ENCODE data around the gene RHOA. TPM values are rescaled to one million over a fixed set of nuclear protein-coding genes. Genes with fewer than 3 reads are reported as not detected.

RHOA gene
- total RNA-seq, result 100 to 1,000 TPM; 314 to 686 (median 317) TPM

DNA sequence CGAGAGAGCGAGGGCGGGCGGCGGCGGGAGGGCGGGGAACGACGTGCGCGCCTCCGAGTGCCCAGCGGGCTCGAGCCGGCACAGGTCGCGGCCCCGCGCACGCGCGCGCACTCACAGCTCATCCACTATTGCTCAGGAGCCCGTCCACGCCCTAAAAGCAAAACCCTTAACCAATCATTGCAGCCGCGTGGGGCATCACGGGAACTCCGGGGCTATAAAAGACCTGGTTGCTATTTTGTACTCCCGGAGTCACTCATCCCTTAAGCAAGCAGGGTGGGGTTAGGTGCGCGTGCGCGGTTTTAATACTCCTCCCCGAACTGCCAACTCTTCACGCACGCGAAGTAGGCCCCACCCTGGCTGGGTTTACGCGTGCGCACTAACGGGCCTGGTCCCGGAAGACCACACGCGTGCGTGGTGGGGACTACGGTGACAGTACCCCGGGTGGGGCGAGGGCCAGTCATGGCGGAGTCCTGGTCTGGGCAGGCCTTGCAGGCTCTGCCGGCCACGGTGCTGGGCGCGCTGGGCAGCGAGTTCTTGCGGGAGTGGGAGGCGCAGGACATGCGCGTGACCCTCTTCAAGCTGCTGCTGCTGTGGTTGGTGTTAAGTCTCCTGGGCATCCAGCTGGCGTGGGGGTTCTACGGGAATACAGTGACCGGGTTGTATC is at the start of gene RHOA, which contains the start of gene TCTA:
Gene RHOA, minus strand, starts transcription at position 9 of the 664 bp plus-strand sequence. CDS start 36,387 bp downstream, outside the sequence.
Gene TCTA, plus strand, starts transcription at position 456 of the 664 bp plus-strand sequence. Its CDS starts 4 bp downstream, at position 460.
- Histone ChIP-seq H3K9me3 (no peaks in the 10 kb centered on the region), H3K4me1 (peaks cover 7 to 21% of the 10 kb centered on the region in 2 donors), H3K36me3 (no peaks in the 10 kb centered on the region), H3K27ac (peak within 1 kb of the TSS; percentile 99), H3K4me3 (peak within 1 kb of the TSS; percentile 90 to 98 (median 92)), H3K27me3 (no peaks in the 10 kb centered on the region)
- intact Hi-C loops (cut with DNase I; ENCODE audit: low total_unique reads), result no loop called here
- peak; percentile 99 to 100 for DNase-seq (ENCODE audit: low spot score in 2 of 2)
- TF ChIP-seq POLR2AphosphoS5 (IDR thresholded peaks at IDR 0.05), result peak; percentile 80 to 90 (median 90)
- peak; percentile 92 for TF ChIP-seq POLR2A (IDR thresholded peaks at IDR 0.05)
- TF ChIP-seq, protein P1, sequence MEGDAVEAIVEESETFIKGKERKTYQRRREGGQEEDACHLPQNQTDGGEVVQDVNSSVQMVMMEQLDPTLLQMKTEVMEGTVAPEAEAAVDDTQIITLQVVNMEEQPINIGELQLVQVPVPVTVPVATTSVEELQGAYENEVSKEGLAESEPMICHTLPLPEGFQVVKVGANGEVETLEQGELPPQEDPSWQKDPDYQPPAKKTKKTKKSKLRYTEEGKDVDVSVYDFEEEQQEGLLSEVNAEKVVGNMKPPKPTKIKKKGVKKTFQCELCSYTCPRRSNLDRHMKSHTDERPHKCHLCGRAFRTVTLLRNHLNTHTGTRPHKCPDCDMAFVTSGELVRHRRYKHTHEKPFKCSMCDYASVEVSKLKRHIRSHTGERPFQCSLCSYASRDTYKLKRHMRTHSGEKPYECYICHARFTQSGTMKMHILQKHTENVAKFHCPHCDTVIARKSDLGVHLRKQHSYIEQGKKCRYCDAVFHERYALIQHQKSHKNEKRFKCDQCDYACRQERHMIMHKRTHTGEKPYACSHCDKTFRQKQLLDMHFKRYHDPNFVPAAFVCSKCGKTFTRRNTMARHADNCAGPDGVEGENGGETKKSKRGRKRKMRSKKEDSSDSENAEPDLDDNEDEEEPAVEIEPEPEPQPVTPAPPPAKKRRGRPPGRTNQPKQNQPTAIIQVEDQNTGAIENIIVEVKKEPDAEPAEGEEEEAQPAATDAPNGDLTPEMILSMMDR (IDR thresholded peaks at IDR 0.05), result no peak

DNA sequence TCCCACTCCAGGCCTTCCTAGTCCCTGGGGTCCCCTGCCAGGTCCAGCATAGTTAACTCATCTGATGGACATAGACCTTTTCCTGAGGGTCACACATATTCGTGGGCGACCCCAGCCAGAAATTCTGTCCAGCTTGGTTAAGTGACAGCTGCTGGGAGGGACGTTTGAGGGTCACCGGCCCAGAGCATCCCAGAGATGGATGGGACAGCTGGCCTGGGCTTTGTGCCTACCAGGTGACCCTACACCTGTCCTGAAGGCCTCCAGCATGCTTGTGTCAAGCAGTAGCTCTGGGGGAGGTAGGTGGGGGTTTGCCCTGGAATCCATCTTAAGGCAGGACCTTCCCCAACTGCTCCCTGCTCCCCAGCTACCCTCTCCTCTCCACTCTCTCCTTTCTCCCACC is 49.2 kb upstream of the RHOA start:
- DNase-seq (ENCODE audit: low spot score in 2 of 2), result no peak
- TF ChIP-seq, protein P1 (IDR thresholded peaks at IDR 0.05), result no peak
- TF ChIP-seq POLR2A (IDR thresholded peaks at IDR 0.05), result no peak
- TF ChIP-seq POLR2AphosphoS5 (IDR thresholded peaks at IDR 0.05), result no peak
- Histone ChIP-seq H3K27ac (peak overlapping the region; percentile 63 to 74), H3K4me1 (peaks cover 4 to 21% of the 10 kb centered on the region in 2 donors), H3K36me3 (no peaks in the 10 kb centered on the region), H3K9me3 (no peaks in the 10 kb centered on the region), H3K27me3 (no peaks in the 10 kb centered on the region), H3K4me3 (no peak overlapping the region)
- intact Hi-C loops (cut with DNase I; ENCODE audit: low total_unique reads), result no loop called here

DNA sequence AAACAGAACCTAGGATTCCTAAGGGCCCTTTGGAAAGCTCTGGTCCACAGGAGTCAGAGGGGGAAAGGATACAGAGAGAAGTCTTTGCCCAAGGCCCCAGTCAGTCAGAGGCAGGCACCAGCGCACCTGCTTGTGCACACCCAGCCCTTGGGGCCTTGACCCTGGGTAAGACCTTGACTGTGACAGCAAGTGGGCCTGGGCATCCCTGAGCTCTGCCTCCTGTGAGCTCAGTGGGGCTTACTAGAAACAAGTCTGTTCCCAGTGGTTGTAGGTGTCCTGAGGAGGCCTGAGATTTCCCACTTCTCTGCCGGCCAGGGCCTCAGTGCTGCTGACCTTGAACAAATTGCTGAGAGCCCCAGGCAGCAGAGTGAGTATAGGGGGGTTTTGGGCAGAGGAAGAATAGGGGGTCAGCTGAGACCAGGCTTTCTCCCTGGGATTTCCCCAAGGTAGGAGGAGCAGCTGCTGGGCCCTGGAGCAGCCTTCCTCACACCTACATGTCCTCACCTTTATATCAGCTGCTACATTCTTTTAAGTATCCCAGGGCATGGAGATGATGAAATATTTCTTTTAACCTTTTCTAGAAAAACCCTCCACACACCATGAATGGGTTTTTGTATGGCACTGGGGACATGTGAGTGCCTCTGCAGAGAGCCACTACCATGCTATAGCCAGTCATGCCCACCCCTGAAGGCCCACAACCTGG is 48.6 kb upstream of the RHOA start:
- intact Hi-C loops (cut with DNase I; ENCODE audit: low total_unique reads), result no loop called here
- no peaks in the 10 kb centered on the region for H3K36me3 ChIP-seq
- no peak overlapping the region for H3K4me3 ChIP-seq
- H3K27me3 ChIP-seq, result no peaks in the 10 kb centered on the region
- no peaks in the 10 kb centered on the region for H3K9me3 ChIP-seq
- TF ChIP-seq POLR2A (IDR thresholded peaks at IDR 0.05) (no peak), POLR2AphosphoS5 (IDR thresholded peaks at IDR 0.05) (no peak)
- TF ChIP-seq, protein P1 (IDR thresholded peaks at IDR 0.05), result no peak
- H3K27ac ChIP-seq, result peak overlapping the region; percentile 63 to 74
- H3K4me1 ChIP-seq, result peaks cover 4 to 15% of the 10 kb centered on the region in 2 donors
- DNase-seq (ENCODE audit: low spot score in 2 of 2), result no peak

DNA sequence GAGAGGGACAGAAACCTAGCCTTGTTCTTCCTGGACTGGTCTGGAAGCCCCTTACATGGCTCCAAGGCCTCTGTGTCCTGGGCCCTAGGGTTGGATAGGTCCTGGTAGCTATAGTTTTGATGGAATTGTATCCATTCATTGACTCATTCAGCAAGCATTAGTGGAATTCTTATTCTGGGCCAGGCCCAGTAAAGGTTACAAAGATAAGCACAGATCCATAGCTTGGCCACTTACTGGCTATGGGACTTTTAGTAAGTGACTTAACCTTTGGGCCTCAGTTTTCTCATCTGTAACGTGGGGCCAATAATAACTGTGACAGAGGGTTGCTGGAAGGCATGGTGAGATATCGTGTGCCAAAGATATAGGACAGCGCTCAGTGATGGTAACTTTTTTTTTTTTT is 44.7 kb upstream of the RHOA start:
- no peaks in the 10 kb centered on the region for H3K9me3 ChIP-seq
- no peak overlapping the region for H3K4me3 ChIP-seq
- H3K36me3 ChIP-seq, result no peaks in the 10 kb centered on the region
- intact Hi-C loops (cut with DNase I; ENCODE audit: low total_unique reads), result loop anchor here (10.0 kb wide), 1 partner anchor 282 kb away; the partner anchor contains the start of gene KLHDC8B
- TF ChIP-seq, protein P1 (IDR thresholded peaks at IDR 0.05), result no peak
- TF ChIP-seq POLR2AphosphoS5 (IDR thresholded peaks at IDR 0.05) (no peak), POLR2A (IDR thresholded peaks at IDR 0.05) (no peak)
- H3K27me3 ChIP-seq, result no peaks in the 10 kb centered on the region
- H3K4me1 ChIP-seq, result peaks cover 2 to 6% of the 10 kb centered on the region in 2 donors
- DNase-seq (ENCODE audit: low spot score in 2 of 2), result no peak
- H3K27ac ChIP-seq, result no peak overlapping the region

All from breast epithelium (tissue), 4 donors.